ENCODE results near the gene TEDDM1.

TEDDM1 gene

GRCh38 chr1:182392050-182393028 lies 8.1 kb downstream of the TEDDM1 start:
- no peak for DNase-seq
- H3K4me2 ChIP-seq (ENCODE audit: insufficient read depth, low read length): peak overlapping the region; percentile 68
- ATAC-seq (ENCODE audit: insufficient read depth, low read depth): peak; percentile 15
- peaks cover 33% of the 10 kb centered on the region for H4K20me1 ChIP-seq (ENCODE audit: insufficient read depth, low read length)
- TF ChIP-seq CTCF (IDR thresholded peaks at IDR 0.05; ENCODE audit: borderline replicate concordance, extremely low read depth, low read length, poor library complexity, severe bottlenecking) (no peak), EZH2 (IDR thresholded peaks at IDR 0.05; ENCODE audit: borderline replicate concordance, low read depth, low read length, severe bottlenecking) (no peak)
- H3K9ac ChIP-seq (ENCODE audit: low read depth, low read length): peak overlapping the region; percentile 88
- peak overlapping the region; percentile 78 for H2AFZ ChIP-seq (ENCODE audit: low read depth, low read length)
- no peaks in the 10 kb centered on the region for H3K27me3 ChIP-seq (ENCODE audit: insufficient read depth, low read length, poor library complexity)
- peaks cover 31% of the 10 kb centered on the region for H3K36me3 ChIP-seq (ENCODE audit: insufficient read depth, low read length)
- H3K27ac ChIP-seq (ENCODE audit: low read length): peak overlapping the region; percentile 73
- peaks cover 45% of the 10 kb centered on the region for H3K79me2 ChIP-seq (ENCODE audit: insufficient read depth, low read length)
- H3K4me1 ChIP-seq (ENCODE audit: insufficient read depth, low read length): peaks cover 42% of the 10 kb centered on the region
- H3K4me3 ChIP-seq (ENCODE audit: low read depth in 1 of 2, low read length in 2 of 2): peak overlapping the region; percentile 50 to 73; a peak in 3 of 4 replicates
- no peaks in the 10 kb centered on the region for H3K9me3 ChIP-seq (ENCODE audit: insufficient read depth, low read length, severe bottlenecking)

GRCh38 chr1:182391362-182392049 lies 9.0 kb downstream of the TEDDM1 start, which contains the start of gene GLUL:
Gene GLUL (minus strand): TSS chr1:182391790. CDS start chr1:182388737, 3,053 bp downstream.
- peak within 1 kb of the TSS; percentile 68 for H3K4me2 ChIP-seq (ENCODE audit: insufficient read depth, low read length)
- H3K4me1 ChIP-seq (ENCODE audit: insufficient read depth, low read length): peaks cover 43% of the 10 kb centered on the region
- peak within 1 kb of the TSS; percentile 88 for H3K9ac ChIP-seq (ENCODE audit: low read depth, low read length)
- peaks cover 54% of the 10 kb centered on the region for H3K79me2 ChIP-seq (ENCODE audit: insufficient read depth, low read length)
- TF ChIP-seq EZH2 (IDR thresholded peaks at IDR 0.05; ENCODE audit: borderline replicate concordance, low read depth, low read length, severe bottlenecking): no peak
- TF ChIP-seq CTCF (IDR thresholded peaks at IDR 0.05; ENCODE audit: borderline replicate concordance, extremely low read depth, low read length, poor library complexity, severe bottlenecking): no peak
- H3K27ac ChIP-seq (ENCODE audit: low read length): peak within 1 kb of the TSS; percentile 82
- H3K4me3 ChIP-seq (ENCODE audit: low read depth in 1 of 2, low read length in 2 of 2): peak within 1 kb of the TSS; percentile 50 to 73
- ATAC-seq (ENCODE audit: insufficient read depth, low read depth) (peak; percentile 86), DNase-seq (peak; percentile 92)
- no peaks in the 10 kb centered on the region for H3K9me3 ChIP-seq (ENCODE audit: insufficient read depth, low read length, severe bottlenecking)
- H2AFZ ChIP-seq (ENCODE audit: low read depth, low read length): peak within 1 kb of the TSS; percentile 78
- H4K20me1 ChIP-seq (ENCODE audit: insufficient read depth, low read length): peaks cover 42% of the 10 kb centered on the region
- no peaks in the 10 kb centered on the region for H3K27me3 ChIP-seq (ENCODE audit: insufficient read depth, low read length, poor library complexity)
- H3K36me3 ChIP-seq (ENCODE audit: insufficient read depth, low read length): peaks cover 39% of the 10 kb centered on the region

GRCh38 chr1:182391028-182391361 lies 9.5 kb downstream of the TEDDM1 start:
- TF ChIP-seq CTCF (IDR thresholded peaks at IDR 0.05; ENCODE audit: borderline replicate concordance, extremely low read depth, low read length, poor library complexity, severe bottlenecking): no peak
- TF ChIP-seq EZH2 (IDR thresholded peaks at IDR 0.05; ENCODE audit: borderline replicate concordance, low read depth, low read length, severe bottlenecking): no peak
- Histone ChIP-seq H4K20me1 (ENCODE audit: insufficient read depth, low read length) (peaks cover 47% of the 10 kb centered on the region), H3K9me3 (ENCODE audit: insufficient read depth, low read length, severe bottlenecking) (no peaks in the 10 kb centered on the region), H3K27ac (ENCODE audit: low read length) (peak overlapping the region; percentile 82), H3K36me3 (ENCODE audit: insufficient read depth, low read length) (peaks cover 45% of the 10 kb centered on the region), H3K4me2 (ENCODE audit: insufficient read depth, low read length) (peak overlapping the region; percentile 68), H2AFZ (ENCODE audit: low read depth, low read length) (peak overlapping the region; percentile 69; the same call in 1 of the 2 replicates), H3K79me2 (ENCODE audit: insufficient read depth, low read length) (peaks cover 59% of the 10 kb centered on the region), H3K4me3 (ENCODE audit: low read depth in 1 of 2, low read length in 2 of 2) (peak overlapping the region; percentile 50 to 73), H3K4me1 (ENCODE audit: insufficient read depth, low read length) (peaks cover 46% of the 10 kb centered on the region), H3K27me3 (ENCODE audit: insufficient read depth, low read length, poor library complexity) (no peaks in the 10 kb centered on the region), H3K9ac (ENCODE audit: low read depth, low read length) (peak overlapping the region; percentile 88)
- DNase-seq (no peak), ATAC-seq (ENCODE audit: insufficient read depth, low read depth) (no peak; the same call in 1 of the 3 replicates)
